Pancreas (tissue), 10 donors: Measurements from ENCODE around the gene RIC1. TPM values are rescaled to one million over a fixed set of nuclear protein-coding genes. Genes with fewer than 3 reads are reported as not detected.
A peak's percentile ranks its signal among the peaks of the same experiment; 100 is the strongest.

ENCODE experiments used
- ATAC-seq, 4 donors: fragments of 200-7000 bp; cut with Tn5 transposase; one replicate each; pipeline versions ENCODE4 v1.8.0 to v1.9.1; 2020; ENCODE audit warnings: mild to moderate bottlenecking in 4 of 4, moderate library complexity in 4 of 4
- DNase-seq, 6 donors: peaks; one replicate each; pipeline ENCODE4 v3.0.0-alpha.2; 2020
- FAIRE-seq: peaks from 2 replicates; lab custom pipeline; 2012; peaks lifted over from hg19 to GRCh38; lab: Jason Lieb, UNC
- H3K27ac ChIP-seq, 4 donors: fragments of 200-600 bp; sonication (generic); 1 replicate in 3 of 4; 2 replicates in 1 of 4; pipeline versions ENCODE4 v1.5.0 to v1.8.0; 2020
- H3K27me3 ChIP-seq, 4 donors: fragments of 200-600 bp; one replicate each; pipeline ENCODE4 v1.8.0; 2021
- H3K36me3 ChIP-seq, 3 donors: fragments of 200-600 bp; sonication (generic) in 1 of 3; one replicate each; pipeline versions ENCODE4 v1.5.0 to v1.8.0; 2020 to 2021
- H3K4me1 ChIP-seq, 3 donors: fragments of 200-600 bp; one replicate each; pipeline ENCODE4 v1.8.0; 2021
- H3K4me3 ChIP-seq, 4 donors: fragments of 200-600 bp; sonication (generic) in 2 of 4; one replicate each; pipeline versions ENCODE4 v1.5.0 to v1.8.0; 2020 to 2021
- H3K9me3 ChIP-seq, 4 donors: fragments of 200-600 bp; one replicate each; pipeline ENCODE4 v1.8.0; 2021
- CTCF ChIP-seq, 4 donors: fragments of 200-600 bp; sonication (generic) in 3 of 4; IDR thresholded peaks; one replicate each; pipeline versions ENCODE4 v1.5.0 to v1.8.0; 2021; ENCODE audit warnings: antibody characterized with exemption in 4 of 4
- WGBS, 2 donors: extraction: QIAGEN DNeasy Blood & Tissue Kit; methylation state at CpG; one replicate each; pipeline ENCODE4 v1.1.7; 2013; 5-methylcytosine and 5-hydroxymethylcytosine counted together
- intact Hi-C, 3 donors: fragments of 100-400 bp; cut with DNase I; formaldehyde crosslinking; loops; one replicate each; pipeline versions ENCODE4 v1.11.1 to v1.14.2; 2022
- polyA plus RNA-seq, 2 donors: library from polyadenylated mRNA; stranded (reverse); fragments of 200-250 nt; gene quantifications; one replicate each; pipeline ENCODE4 v1.2.3, GENCODE V29; 2013
- total RNA-seq, 6 donors: library from RNA; stranded (reverse); fragmentation: NEBNext Ultra II Directional in 4 of 6; extraction: Animal tissue kit (Norgen Biotek cat#: 25700) in 4 of 6; gene quantifications; one replicate each; pipeline versions ENCODE4 v1.2.1 to v1.2.4, GENCODE V29; 2021 to 2023
- donor health status: healthy with polysubstance abuse.
- donor health status: DM: no; HTN: no; CAD: no; lungs with moderate emphysema.
- donor health status: DM: no; HTN: no; CAD: no.
- donor health status: control.
- donor health status: control.
- donor health status: Bipolar disorder and iron deficiency.
- donor health status: DM: yes; HTN: yes; CAD: no.
- donor health status: DM: no; HTN: no; CAD: no.
- donor health status: DM: no; HTN: no; CAD: no.
- donor health status: DM: yes; HTN: yes; CAD: no.

Gene RIC1
- total and polyA plus RNA-seq, 8 donors, result 2.9 to 11.8 (median 8.4) TPM

GRCh38 chr9:5800969-5801738 lies 172.2 kb downstream of the RIC1 start:
- peak in 1 of 6 donors; percentile 26 for DNase-seq
- FAIRE-seq, result no peak
- H3K36me3 ChIP-seq, result no peaks in the 10 kb centered on the region
- peaks cover 0 to 13% (median 13%) of the 10 kb centered on the region in 3 donors for H3K4me1 ChIP-seq
- peak overlapping the region in 1 of 4 donors; percentile 40 for H3K27ac ChIP-seq
- 19 to 45% methylated on average over 4 of the region's 4 CpGs for WGBS, 2 donors
- no peak for TF ChIP-seq CTCF (IDR thresholded peaks at IDR 0.05)
- no peaks in the 10 kb centered on the region for H3K27me3 ChIP-seq
- peak; percentile 42 to 65 (median 55) for ATAC-seq
- no peak overlapping the region for H3K4me3 ChIP-seq
- no peaks in the 10 kb centered on the region for H3K9me3 ChIP-seq
- intact Hi-C loops, result no loop called here

- Histone ChIP-seq H3K36me3 (no peaks in the 10 kb centered on the region), H3K27ac (peak overlapping the region in 1 of 4 donors; percentile 24), H3K9me3 (no peaks in the 10 kb centered on the region), H3K4me3 (no peak overlapping the region), H3K4me1 (peaks cover 0 to 13% (median 13%) of the 10 kb centered on the region in 3 donors), H3K27me3 (no peaks in the 10 kb centered on the region)
- DNase-seq (no peak), ATAC-seq (peak in 1 of 4 donors; percentile 9), FAIRE-seq (no peak)
- intact Hi-C loops, result no loop called here
- WGBS, 2 donors, result 52 to 57% methylated on average over 3 of the region's 3 CpGs
- no peak for TF ChIP-seq CTCF (IDR thresholded peaks at IDR 0.05)
These were observed 172.8 kb downstream of the RIC1 start for GRCh38 chr9:5801739-5802113.

DNA sequence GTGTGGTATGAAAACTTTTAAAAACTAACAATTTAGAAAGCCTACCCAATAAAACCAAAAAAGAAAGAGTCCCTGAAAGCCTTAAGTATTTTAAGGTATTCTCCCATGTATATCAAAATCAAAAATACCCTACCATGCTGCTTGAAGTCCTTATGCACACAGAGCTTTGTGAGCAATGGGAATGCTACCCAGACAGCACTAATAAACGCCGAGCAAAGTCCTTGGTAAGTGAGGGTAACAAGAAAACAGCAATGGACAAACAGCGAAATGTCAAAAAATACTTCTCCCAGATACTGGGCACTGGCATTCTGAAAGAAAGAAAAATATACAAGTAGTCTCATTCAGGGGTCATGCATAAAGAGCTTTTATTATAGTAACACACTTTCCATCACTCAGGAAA lies 176.6 kb downstream of the RIC1 start:
- Histone ChIP-seq H3K36me3 (no peaks in the 10 kb centered on the region), H3K27me3 (no peaks in the 10 kb centered on the region), H3K4me1 (peaks cover 0 to 9% (median 7%) of the 10 kb centered on the region in 3 donors), H3K9me3 (no peaks in the 10 kb centered on the region), H3K27ac (no peak overlapping the region), H3K4me3 (no peak overlapping the region)
- no peak for DNase-seq
- intact Hi-C loops, result no loop called here
- no peak for TF ChIP-seq CTCF (IDR thresholded peaks at IDR 0.05)
- WGBS, 2 donors, result 90% methylated on average over 3 of the region's 3 CpGs
- no peak for FAIRE-seq
- no peak for ATAC-seq

DNA sequence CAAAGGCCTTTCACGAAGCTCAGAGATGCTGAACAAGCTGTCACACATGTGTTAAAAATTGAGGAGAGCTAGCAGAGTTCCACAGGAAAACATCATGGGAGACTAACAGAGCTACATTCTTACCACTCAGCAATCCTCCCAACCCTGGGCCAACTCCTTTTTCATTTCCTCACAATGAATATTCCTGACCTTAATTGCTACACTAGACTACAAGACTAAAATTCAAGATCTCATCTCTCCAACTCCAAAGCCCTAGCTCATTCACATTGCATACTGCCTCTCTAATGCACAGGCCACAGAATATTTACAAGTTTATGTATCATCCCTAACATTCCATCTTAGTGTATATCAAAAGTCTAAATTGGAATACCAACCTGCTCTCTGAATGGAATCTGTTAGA lies 182.8 kb downstream of the RIC1 start:
- no peak for TF ChIP-seq CTCF (IDR thresholded peaks at IDR 0.05)
- intact Hi-C loops, result no loop called here
- Histone ChIP-seq H3K36me3 (peaks cover 0 to 3% (median 0%) of the 10 kb centered on the region in 3 donors), H3K4me1 (no peaks in the 10 kb centered on the region), H3K27ac (no peak overlapping the region), H3K27me3 (no peaks in the 10 kb centered on the region), H3K4me3 (no peak overlapping the region), H3K9me3 (no peaks in the 10 kb centered on the region)
- 93 to 95% methylated on average over 1 of the region's 1 CpG for WGBS, 2 donors
- ATAC-seq (no peak), DNase-seq (no peak), FAIRE-seq (no peak)

DNA sequence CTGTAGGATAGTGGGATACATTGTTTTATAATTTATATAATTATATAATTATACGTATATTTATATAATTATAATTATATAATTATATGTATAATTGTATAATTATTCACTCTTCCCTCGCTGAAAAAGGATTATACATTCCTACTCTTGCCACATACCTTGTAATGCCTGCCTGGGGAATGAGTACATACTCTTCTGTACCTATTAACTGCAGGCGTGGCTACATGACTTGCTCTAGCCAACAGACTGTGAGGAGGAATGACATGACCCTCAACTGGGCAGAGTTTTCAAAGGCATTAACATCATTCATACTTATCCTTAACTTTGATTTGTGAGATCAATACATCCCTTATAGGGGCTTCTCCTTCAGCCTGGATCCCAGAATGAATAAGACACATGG lies 184.9 kb downstream of the RIC1 start:
- Histone ChIP-seq H3K27ac (no peak overlapping the region), H3K9me3 (no peaks in the 10 kb centered on the region), H3K27me3 (no peaks in the 10 kb centered on the region), H3K4me1 (no peaks in the 10 kb centered on the region), H3K36me3 (peaks cover 0 to 3% (median 0%) of the 10 kb centered on the region in 3 donors), H3K4me3 (no peak overlapping the region)
- FAIRE-seq (no peak), DNase-seq (no peak), ATAC-seq (no peak)
- intact Hi-C loops, result no loop called here
- no peak for TF ChIP-seq CTCF (IDR thresholded peaks at IDR 0.05)
- WGBS, 2 donors, result 89 to 90% methylated on average over 3 of the region's 3 CpGs
